Neural crest cell (in vitro differentiated cells): ENCODE results near the gene SLC25A21. TPM values are rescaled to one million over a fixed set of nuclear protein-coding genes. Genes with fewer than 3 reads are reported as not detected.

ENCODE experiments used
- DNase-seq: peaks from one replicate; pipeline ENCODE4 v3.0.0; 2021; ENCODE audit warnings: low read depth, mixed read lengths, low spot score
- H3K27ac Mint-ChIP-seq: one replicate; pipeline ENCODE4 v1.8.0; 2021; ENCODE audit warnings: mild to moderate bottlenecking, mixed read lengths; ENCODE audit not compliant: unreplicated experiment
- H3K27me3 Mint-ChIP-seq: 2 replicates; pipeline ENCODE4 v1.8.0; 2021; ENCODE audit warnings: low read depth, mild to moderate bottlenecking, mixed read lengths
- H3K36me3 Mint-ChIP-seq: 2 replicates; pipeline ENCODE4 v1.8.0; 2021; ENCODE audit warnings: low read depth, mild to moderate bottlenecking, mixed read lengths
- H3K4me1 Mint-ChIP-seq: 2 replicates; pipeline ENCODE4 v1.8.0; 2021; ENCODE audit warnings: mixed read lengths
- H3K4me3 Mint-ChIP-seq: one replicate; pipeline ENCODE4 v1.8.0; 2021; ENCODE audit warnings: mild to moderate bottlenecking, mixed read lengths
- H3K9me3 Mint-ChIP-seq: 2 replicates; pipeline ENCODE4 v1.8.0; 2021; ENCODE audit warnings: mixed read lengths
- CTCF ChIP-seq: fragments of 200-600 bp; sonication (generic); conservative IDR thresholded peaks from 2 replicates; pipeline ENCODE4 v1.5.0; 2021; ENCODE audit warnings: antibody characterized with exemption, mild to moderate bottlenecking
- total RNA-seq: library from RNA; stranded (reverse); gene quantifications from 2 replicates; pipeline ENCODE4 v1.2.1, GENCODE V29; 2021

The SLC25A21 gene
- total RNA-seq, 1 donor from 2014 or later = 2.2 TPM

GRCh38 chr14:37021390-37021789 is 151.0 kb downstream of the SLC25A21 start:
- TF ChIP-seq CTCF = no peak
- Mint-ChIP-seq H3K9me3 (peaks cover 3% of the 10 kb centered on the region), H3K36me3 (peaks cover 5% of the 10 kb centered on the region), H3K27me3 (no peaks in the 10 kb centered on the region), H3K4me3 (no peak overlapping the region), H3K4me1 (peaks cover 10% of the 10 kb centered on the region), H3K27ac (no peak overlapping the region)
- DNase-seq = no peak

- DNase-seq = no peak
- no peak overlapping the region for H3K27ac Mint-ChIP-seq
- no peaks in the 10 kb centered on the region for H3K27me3 Mint-ChIP-seq
- H3K4me3 Mint-ChIP-seq = no peak overlapping the region
- no peak for TF ChIP-seq CTCF
- peaks cover 3% of the 10 kb centered on the region for H3K9me3 Mint-ChIP-seq
- peaks cover 10% of the 10 kb centered on the region for H3K4me1 Mint-ChIP-seq
- H3K36me3 Mint-ChIP-seq = peaks cover 7% of the 10 kb centered on the region
Observed at GRCh38 chr14:37019488-37019887, 152.9 kb downstream of the SLC25A21 start.

- H3K27ac Mint-ChIP-seq = no peak overlapping the region
- H3K4me1 Mint-ChIP-seq = peaks cover 9% of the 10 kb centered on the region
- no peak overlapping the region for H3K4me3 Mint-ChIP-seq
- no peak for TF ChIP-seq CTCF
- no peak for DNase-seq
- peaks cover 3% of the 10 kb centered on the region for H3K9me3 Mint-ChIP-seq
- H3K36me3 Mint-ChIP-seq = peaks cover 7% of the 10 kb centered on the region
- no peaks in the 10 kb centered on the region for H3K27me3 Mint-ChIP-seq
Observed at GRCh38 chr14:37018571-37019240, 153.7 kb downstream of the SLC25A21 start.

GRCh38 chr14:37013078-37013477 is 159.3 kb downstream of the SLC25A21 start:
- no peaks in the 10 kb centered on the region for H3K27me3 Mint-ChIP-seq
- no peak overlapping the region for H3K27ac Mint-ChIP-seq
- peaks cover 3% of the 10 kb centered on the region for H3K9me3 Mint-ChIP-seq
- H3K4me3 Mint-ChIP-seq = no peak overlapping the region
- H3K4me1 Mint-ChIP-seq = no peaks in the 10 kb centered on the region
- H3K36me3 Mint-ChIP-seq = peaks cover 7% of the 10 kb centered on the region
- no peak for TF ChIP-seq CTCF
- no peak for DNase-seq

GRCh38 chr14:36998686-36999085 is 173.7 kb downstream of the SLC25A21 start:
- no peak for TF ChIP-seq CTCF
- no peaks in the 10 kb centered on the region for H3K4me1 Mint-ChIP-seq
- H3K36me3 Mint-ChIP-seq = no peaks in the 10 kb centered on the region
- no peaks in the 10 kb centered on the region for H3K27me3 Mint-ChIP-seq
- DNase-seq = no peak
- no peak overlapping the region for H3K4me3 Mint-ChIP-seq
- no peaks in the 10 kb centered on the region for H3K9me3 Mint-ChIP-seq
- H3K27ac Mint-ChIP-seq = no peak overlapping the region
